ENCODE results near the gene CAPN10. TPM values are rescaled to one million over a fixed set of nuclear protein-coding genes. Genes with fewer than 3 reads are reported as not detected.

Gene CAPN10
- total RNA-seq, 4 donors from 2014 or later, result 2.8 to 39.6 (median 21.6) TPM

GRCh38 chr2:240624950-240625621 is 38.6 kb downstream of the CAPN10 start, which contains the start of gene GPR35:
GPR35 (plus strand) TSS chr2:240625480; CDS start chr2:240629953, 4,473 bp downstream.
- Histone ChIP-seq H3K27ac (no peak within 1 kb of the TSS), H3K27me3 (no peaks in the 10 kb centered on the region), H3K4me1 (no peaks in the 10 kb centered on the region), H3K4me3 (no peak within 1 kb of the TSS), H3K36me3 (no peaks in the 10 kb centered on the region), H3K9me3 (no peaks in the 10 kb centered on the region)
- TF ChIP-seq CTCF (IDR thresholded peaks at IDR 0.05), result no peak
- TF ChIP-seq POLR2A (IDR thresholded peaks at IDR 0.05), result no peak
- DNase-seq, result peak in 1 of 2 donors; percentile 20
- intact Hi-C loops (cut with DNase I; ENCODE audit: low total_unique reads), result no loop called here

- Histone ChIP-seq H3K27me3 (no peaks in the 10 kb centered on the region), H3K4me1 (no peaks in the 10 kb centered on the region), H3K27ac (no peak overlapping the region), H3K4me3 (no peak overlapping the region), H3K9me3 (no peaks in the 10 kb centered on the region), H3K36me3 (no peaks in the 10 kb centered on the region)
- TF ChIP-seq CTCF (IDR thresholded peaks at IDR 0.05) (no peak), POLR2A (IDR thresholded peaks at IDR 0.05) (no peak)
- DNase-seq, result peak in 1 of 2 donors; percentile 10
- intact Hi-C loops (cut with DNase I; ENCODE audit: low total_unique reads), result no loop called here
Measured at GRCh38 chr2:240626531-240627300, 40.2 kb downstream of the CAPN10 start.

- intact Hi-C loops (cut with DNase I; ENCODE audit: low total_unique reads), result no loop called here
- no peaks in the 10 kb centered on the region for H3K4me1 ChIP-seq
- H3K27ac ChIP-seq, result no peak overlapping the region
- H3K27me3 ChIP-seq, result no peaks in the 10 kb centered on the region
- DNase-seq, result peak in 1 of 2 donors; percentile 3
- no peaks in the 10 kb centered on the region for H3K9me3 ChIP-seq
- no peaks in the 10 kb centered on the region for H3K36me3 ChIP-seq
- no peak overlapping the region for H3K4me3 ChIP-seq
- no peak for TF ChIP-seq POLR2A (IDR thresholded peaks at IDR 0.05)
- TF ChIP-seq CTCF (IDR thresholded peaks at IDR 0.05), result no peak
Measured at GRCh38 chr2:240627736-240628506, 41.4 kb downstream of the CAPN10 start.

GRCh38 chr2:240628507-240628807 is 41.9 kb downstream of the CAPN10 start:
- H3K27me3 ChIP-seq, result no peaks in the 10 kb centered on the region
- H3K27ac ChIP-seq, result no peak overlapping the region
- no peaks in the 10 kb centered on the region for H3K4me1 ChIP-seq
- no peaks in the 10 kb centered on the region for H3K36me3 ChIP-seq
- TF ChIP-seq POLR2A (IDR thresholded peaks at IDR 0.05) (no peak), CTCF (IDR thresholded peaks at IDR 0.05) (no peak)
- H3K9me3 ChIP-seq, result no peaks in the 10 kb centered on the region
- intact Hi-C loops (cut with DNase I; ENCODE audit: low total_unique reads), result no loop called here
- H3K4me3 ChIP-seq, result no peak overlapping the region
- DNase-seq, result peak in 1 of 2 donors; percentile 5

Data from uterus (tissue), 4 donors.